ENCODE results near the gene TNRC6C. TPM values are rescaled to one million over a fixed set of nuclear protein-coding genes. Genes with fewer than 3 reads are reported as not detected.

The TNRC6C gene
- total RNA-seq, 1 experiment from 2014 or later = 16.4 TPM

GRCh38 chr17:77941004-77941403 lies 17.5 kb upstream of the TNRC6C start:
- DNase-seq (ENCODE audit: unreplicated experiment) = no peak
- CTCF ChIA-PET = interaction anchor here (0.7 kb wide), 1 partner anchor 1805 kb away, joined by 5 read pairs; no protein-coding TSS in a partner anchor
- Mint-ChIP-seq H3K4me3 (ENCODE audit: unreplicated experiment) (no peak overlapping the region), H3K27ac (ENCODE audit: low read depth, unreplicated experiment) (no peak overlapping the region), H3K36me3 (ENCODE audit: insufficient read depth, unreplicated experiment) (no peaks in the 10 kb centered on the region), H3K27me3 (ENCODE audit: insufficient read depth, unreplicated experiment) (peaks cover 76% of the 10 kb centered on the region), H3K9me3 (ENCODE audit: unreplicated experiment) (no peaks in the 10 kb centered on the region), H3K4me1 (ENCODE audit: insufficient read depth, unreplicated experiment) (no peaks in the 10 kb centered on the region)
- TF ChIP-seq, protein P1, sequence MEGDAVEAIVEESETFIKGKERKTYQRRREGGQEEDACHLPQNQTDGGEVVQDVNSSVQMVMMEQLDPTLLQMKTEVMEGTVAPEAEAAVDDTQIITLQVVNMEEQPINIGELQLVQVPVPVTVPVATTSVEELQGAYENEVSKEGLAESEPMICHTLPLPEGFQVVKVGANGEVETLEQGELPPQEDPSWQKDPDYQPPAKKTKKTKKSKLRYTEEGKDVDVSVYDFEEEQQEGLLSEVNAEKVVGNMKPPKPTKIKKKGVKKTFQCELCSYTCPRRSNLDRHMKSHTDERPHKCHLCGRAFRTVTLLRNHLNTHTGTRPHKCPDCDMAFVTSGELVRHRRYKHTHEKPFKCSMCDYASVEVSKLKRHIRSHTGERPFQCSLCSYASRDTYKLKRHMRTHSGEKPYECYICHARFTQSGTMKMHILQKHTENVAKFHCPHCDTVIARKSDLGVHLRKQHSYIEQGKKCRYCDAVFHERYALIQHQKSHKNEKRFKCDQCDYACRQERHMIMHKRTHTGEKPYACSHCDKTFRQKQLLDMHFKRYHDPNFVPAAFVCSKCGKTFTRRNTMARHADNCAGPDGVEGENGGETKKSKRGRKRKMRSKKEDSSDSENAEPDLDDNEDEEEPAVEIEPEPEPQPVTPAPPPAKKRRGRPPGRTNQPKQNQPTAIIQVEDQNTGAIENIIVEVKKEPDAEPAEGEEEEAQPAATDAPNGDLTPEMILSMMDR (IDR thresholded peaks at IDR 0.05; ENCODE audit: unreplicated experiment) = no peak
- intact Hi-C loops (cut with micrococcal nuclease) = no loop called here
- no TSS peak for BruUV-seq (replicated peaks)
- POLR2A ChIA-PET = no interaction called here

- ChIA-PET POLR2A (no interaction called here), CTCF (no interaction called here)
- Mint-ChIP-seq H3K27ac (ENCODE audit: low read depth, unreplicated experiment) (no peak overlapping the region), H3K4me3 (ENCODE audit: unreplicated experiment) (no peak overlapping the region), H3K4me1 (ENCODE audit: insufficient read depth, unreplicated experiment) (no peaks in the 10 kb centered on the region), H3K9me3 (ENCODE audit: unreplicated experiment) (no peaks in the 10 kb centered on the region), H3K27me3 (ENCODE audit: insufficient read depth, unreplicated experiment) (peaks cover 62% of the 10 kb centered on the region), H3K36me3 (ENCODE audit: insufficient read depth, unreplicated experiment) (no peaks in the 10 kb centered on the region)
- DNase-seq (ENCODE audit: unreplicated experiment) = no peak
- intact Hi-C loops (cut with micrococcal nuclease) = no loop called here
- BruUV-seq (replicated peaks) = no TSS peak
- TF ChIP-seq, protein P1 (IDR thresholded peaks at IDR 0.05; ENCODE audit: unreplicated experiment) = no peak
Observed at GRCh38 chr17:77942112-77942988, 16.2 kb upstream of the TNRC6C start.

- no peaks in the 10 kb centered on the region for H3K36me3 Mint-ChIP-seq (ENCODE audit: insufficient read depth, unreplicated experiment)
- no peak for DNase-seq (ENCODE audit: unreplicated experiment)
- ChIA-PET POLR2A (interaction anchor here (0.6 kb wide), 1 partner anchor 9 kb away, joined by 3 read pairs; no protein-coding TSS in a partner anchor), CTCF (interaction anchor here (1.4 kb wide), 1 partner anchor 70 kb away, joined by 7 read pairs; no protein-coding TSS in a partner anchor)
- H3K9me3 Mint-ChIP-seq (ENCODE audit: unreplicated experiment) = no peaks in the 10 kb centered on the region
- TF ChIP-seq, protein P1 (IDR thresholded peaks at IDR 0.05; ENCODE audit: unreplicated experiment) = no peak
- peaks cover 46% of the 10 kb centered on the region for H3K27me3 Mint-ChIP-seq (ENCODE audit: insufficient read depth, unreplicated experiment)
- intact Hi-C loops (cut with micrococcal nuclease) = no loop called here
- BruUV-seq (replicated peaks) = no TSS peak
- no peak overlapping the region for H3K27ac Mint-ChIP-seq (ENCODE audit: low read depth, unreplicated experiment)
- no peak overlapping the region for H3K4me3 Mint-ChIP-seq (ENCODE audit: unreplicated experiment)
- no peaks in the 10 kb centered on the region for H3K4me1 Mint-ChIP-seq (ENCODE audit: insufficient read depth, unreplicated experiment)
Observed at GRCh38 chr17:77943971-77944370, 14.5 kb upstream of the TNRC6C start.

DNA sequence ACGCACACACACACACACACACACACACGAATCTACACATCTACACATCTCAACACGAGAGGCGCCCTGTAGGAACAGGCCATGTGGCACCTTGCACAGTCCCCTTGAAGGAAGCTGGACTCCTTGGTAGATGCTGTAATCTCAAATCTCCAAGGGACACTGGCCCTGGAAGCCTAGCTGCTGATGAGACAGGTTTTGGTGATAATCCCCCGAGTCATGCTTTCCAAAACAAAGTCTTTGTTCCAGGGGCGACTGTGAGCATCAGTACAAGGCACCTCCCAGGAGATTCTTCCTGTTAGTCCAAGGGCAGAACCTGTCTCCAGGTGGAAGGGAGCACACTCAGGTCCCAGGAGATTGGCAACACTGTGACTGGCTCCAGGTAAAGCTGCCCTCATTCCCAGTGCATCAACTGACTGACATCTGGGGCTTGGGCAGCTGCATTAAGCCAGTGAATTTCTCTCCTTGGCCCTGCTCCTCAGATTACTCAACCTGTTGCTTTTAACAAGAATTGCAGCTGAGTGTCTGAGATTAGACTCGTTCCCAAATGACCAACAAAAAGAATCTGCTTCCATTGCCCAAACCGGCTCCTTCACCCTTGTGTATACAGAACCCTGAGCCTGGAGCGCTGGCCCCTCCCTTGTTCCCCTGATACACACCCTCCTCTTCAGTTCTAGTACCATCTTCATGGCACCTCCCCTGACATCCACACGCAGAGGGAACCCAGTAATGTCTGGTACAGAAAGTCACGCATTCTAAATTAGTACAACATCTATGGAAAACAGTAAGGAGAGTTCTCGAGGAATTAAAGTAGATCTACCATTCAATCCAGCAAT lies 13.9 kb upstream of the TNRC6C start:
- Mint-ChIP-seq H3K4me1 (ENCODE audit: insufficient read depth, unreplicated experiment) (no peaks in the 10 kb centered on the region), H3K27me3 (ENCODE audit: insufficient read depth, unreplicated experiment) (peaks cover 40% of the 10 kb centered on the region), H3K4me3 (ENCODE audit: unreplicated experiment) (no peak overlapping the region), H3K27ac (ENCODE audit: low read depth, unreplicated experiment) (no peak overlapping the region), H3K36me3 (ENCODE audit: insufficient read depth, unreplicated experiment) (no peaks in the 10 kb centered on the region), H3K9me3 (ENCODE audit: unreplicated experiment) (no peaks in the 10 kb centered on the region)
- TF ChIP-seq, protein P1 (IDR thresholded peaks at IDR 0.05; ENCODE audit: unreplicated experiment) = no peak
- intact Hi-C loops (cut with micrococcal nuclease) = no loop called here
- CTCF ChIA-PET = interaction anchor here (0.6 to 1.4 kb wide), 2 partner anchors 69 to 173 kb away, joined by 3 to 7 read pairs; no protein-coding TSS in a partner anchor
- POLR2A ChIA-PET = interaction anchor here (0.6 kb wide), 1 partner anchor 10 kb away, joined by 3 read pairs; no protein-coding TSS in a partner anchor
- no peak for DNase-seq (ENCODE audit: unreplicated experiment)
- no TSS peak for BruUV-seq (replicated peaks)
